Astrocyte (in vitro differentiated cells and primary cell): ENCODE results near the gene ZHX3. TPM values are rescaled to one million over a fixed set of nuclear protein-coding genes. Genes with fewer than 3 reads are reported as not detected.

ENCODE experiments used
- DNase-seq: peaks from one replicate; pipeline ENCODE4 v3.0.0-alpha.2; 2010; ENCODE audit warnings: low read depth
- FAIRE-seq: peaks from 2 replicates; lab custom pipeline; 2011; peaks lifted over from hg19 to GRCh38; lab: Jason Lieb, UNC
- H2AFZ ChIP-seq: 2 replicates; pipeline ENCODE4 v1.6.0; 2012; ENCODE audit warnings: low read depth, low read length, inconsistent platforms
- H3K27ac ChIP-seq: 2 replicates; pipeline ENCODE4 v1.5.1; 2011; ENCODE audit warnings: low read depth, low read length, inconsistent platforms
- H3K27me3 ChIP-seq: 2 replicates; pipeline ENCODE4 v1.6.0; 2011; ENCODE audit warnings: low read length, inconsistent platforms; ENCODE audit not compliant: insufficient read depth
- H3K36me3 ChIP-seq: 2 replicates; pipeline ENCODE4 v1.5.1; 2011; ENCODE audit warnings: low read length, inconsistent platforms; ENCODE audit not compliant: insufficient read depth
- H3K4me1 ChIP-seq: 2 replicates; pipeline ENCODE4 v1.5.1; 2011; ENCODE audit warnings: low read length, inconsistent platforms; ENCODE audit not compliant: insufficient read depth
- H3K4me2 ChIP-seq: 2 replicates; pipeline ENCODE4 v1.6.0; 2012; ENCODE audit warnings: low read length, inconsistent platforms
- H3K4me3 ChIP-seq: 2 replicates; pipeline ENCODE4 v1.5.1; 2011; ENCODE audit warnings: low read depth, mild to moderate bottlenecking, low read length, inconsistent platforms; ENCODE audit not compliant: insufficient read depth
- H3K79me2 ChIP-seq: 2 replicates; pipeline ENCODE4 v1.6.0; 2012; ENCODE audit warnings: mild to moderate bottlenecking, low read length, inconsistent platforms; ENCODE audit not compliant: insufficient read depth
- H3K9ac ChIP-seq: 2 replicates; pipeline ENCODE4 v1.6.0; 2012; ENCODE audit warnings: mild to moderate bottlenecking, low read length, inconsistent platforms
- H3K9me3 ChIP-seq: 2 replicates; pipeline ENCODE4 v1.5.1; 2012; ENCODE audit warnings: low read depth, mild to moderate bottlenecking, low read length, inconsistent platforms; ENCODE audit not compliant: insufficient read depth
- H4K20me1 ChIP-seq: 2 replicates; pipeline ENCODE4 v1.6.0; 2012; ENCODE audit warnings: low read length, inconsistent platforms; ENCODE audit not compliant: insufficient read depth
- H3K27ac Mint-ChIP-seq: one replicate; pipeline ENCODE4 v1.8.0; 2021; ENCODE audit warnings: mild to moderate bottlenecking, mixed read lengths; ENCODE audit not compliant: unreplicated experiment
- H3K27me3 Mint-ChIP-seq: one replicate; pipeline ENCODE4 v1.8.0; 2021; ENCODE audit warnings: low read depth, mixed read lengths; ENCODE audit not compliant: unreplicated experiment
- H3K36me3 Mint-ChIP-seq: one replicate; pipeline ENCODE4 v1.8.0; 2021; ENCODE audit warnings: low read depth, mixed read lengths; ENCODE audit not compliant: unreplicated experiment
- H3K4me1 Mint-ChIP-seq: one replicate; pipeline ENCODE4 v1.8.0; 2021; ENCODE audit warnings: low read depth, mixed read lengths; ENCODE audit not compliant: unreplicated experiment
- H3K4me3 Mint-ChIP-seq: one replicate; pipeline ENCODE4 v1.8.0; 2021; ENCODE audit warnings: mild to moderate bottlenecking, moderate library complexity, mixed read lengths; ENCODE audit not compliant: unreplicated experiment
- H3K9me3 Mint-ChIP-seq: one replicate; pipeline ENCODE4 v1.8.0; 2021; ENCODE audit warnings: mild to moderate bottlenecking, mixed read lengths; ENCODE audit not compliant: unreplicated experiment
- EZH2 ChIP-seq: IDR thresholded peaks from 2 replicates; pipeline ENCODE4 v1.6.1; 2012; ENCODE audit warnings: mild to moderate bottlenecking, low read length, inconsistent platforms; ENCODE audit not compliant: insufficient read depth
- total RNA-seq: library from RNA; stranded (reverse); gene quantifications from 2 replicates; pipeline ENCODE4 v1.2.1, GENCODE V29; 2021
- TF ChIP-seq, protein P1 (sequence below): IDR thresholded peaks from 2 replicates; pipeline ENCODE4 v1.5.1; 2011; ENCODE audit warnings: low read depth, mild to moderate bottlenecking, inconsistent platforms, low read length, moderate library complexity; ENCODE audit not compliant: insufficient read depth

Gene ZHX3
- total RNA-seq, 1 donor from 2014 or later, result 41.6 TPM

DNA sequence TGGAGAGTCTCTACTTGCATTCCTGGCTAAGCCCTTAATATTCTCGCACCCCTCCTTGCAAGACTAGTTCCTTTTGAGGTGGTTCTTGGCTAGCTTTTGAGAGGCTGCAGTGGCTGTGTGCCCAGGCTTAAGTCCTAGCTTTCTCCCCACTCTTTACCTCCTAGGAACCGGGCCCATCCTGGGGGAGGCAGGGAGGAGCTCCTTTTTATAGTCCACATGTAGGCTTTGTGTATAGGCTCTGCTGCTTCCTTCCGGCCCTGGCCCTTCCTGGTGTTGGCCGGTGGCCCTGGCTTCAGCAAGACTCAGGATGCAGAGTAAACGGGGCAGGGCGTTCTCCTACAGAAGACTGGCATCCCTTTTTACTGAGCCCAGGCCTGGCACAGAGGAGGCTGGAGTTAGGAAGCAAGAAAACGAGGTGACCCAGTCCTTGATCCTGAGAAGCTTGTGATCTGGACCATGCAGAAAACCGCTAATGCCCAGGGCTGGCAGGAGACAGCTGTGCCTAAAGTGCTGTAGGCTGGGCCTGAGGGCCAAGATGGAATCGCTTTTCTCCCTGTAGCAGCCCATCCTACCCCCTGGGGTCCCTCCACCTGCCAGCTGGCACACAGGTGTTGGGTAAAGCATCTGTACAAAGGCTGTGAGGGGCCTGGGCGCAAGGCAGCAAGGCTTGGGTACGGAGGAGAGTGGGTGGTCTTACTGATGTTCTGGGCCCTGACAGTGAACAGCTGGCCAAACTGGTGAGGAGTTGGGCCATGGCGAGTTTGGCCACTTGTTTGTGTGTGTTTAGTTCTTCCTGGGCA is 171.5 kb downstream of the ZHX3 start:
- H3K27ac Mint-ChIP-seq, result no peak overlapping the region
- no peak overlapping the region for H3K9ac ChIP-seq
- H3K4me2 ChIP-seq, result no peak overlapping the region
- peaks cover 34% of the 10 kb centered on the region for H3K4me1 Mint-ChIP-seq
- H3K9me3 ChIP-seq, result no peaks in the 10 kb centered on the region
- H3K4me3 Mint-ChIP-seq, result peak overlapping the region; percentile 1
- no peak overlapping the region for H3K4me3 ChIP-seq
- H3K27me3 Mint-ChIP-seq, result no peaks in the 10 kb centered on the region
- H3K36me3 ChIP-seq, result no peaks in the 10 kb centered on the region
- H3K79me2 ChIP-seq, result peaks cover 100% of the 10 kb centered on the region
- peaks cover 3% of the 10 kb centered on the region for H3K9me3 Mint-ChIP-seq
- no peak for DNase-seq
- peaks cover 17% of the 10 kb centered on the region for H3K4me1 ChIP-seq
- H3K27me3 ChIP-seq, result no peaks in the 10 kb centered on the region
- TF ChIP-seq EZH2, result no peak
- no peak overlapping the region for H2AFZ ChIP-seq
- H4K20me1 ChIP-seq, result peaks cover 100% of the 10 kb centered on the region
- peaks cover 8% of the 10 kb centered on the region for H3K36me3 Mint-ChIP-seq
- no peak overlapping the region for H3K27ac ChIP-seq
- FAIRE-seq, result no peak

DNA sequence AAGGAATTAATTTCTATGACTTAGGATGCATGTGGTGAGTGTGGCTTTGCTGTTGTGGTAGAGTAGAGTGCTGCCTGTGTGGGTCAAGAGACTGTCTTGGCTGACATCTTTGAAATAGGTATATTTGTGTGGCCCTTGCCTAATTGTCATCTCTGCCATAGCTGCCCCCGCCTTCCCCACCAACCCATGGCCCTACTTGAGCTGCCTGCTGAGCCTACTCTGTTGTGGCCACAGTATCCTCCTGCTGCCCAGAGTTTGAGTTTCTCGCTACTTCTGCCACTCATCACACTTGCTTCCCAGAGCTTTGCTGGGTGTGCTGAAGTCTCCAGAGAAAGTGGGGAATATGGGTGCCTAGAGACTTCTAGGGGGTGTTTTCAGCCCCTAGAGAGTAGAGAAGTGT is 172.2 kb downstream of the ZHX3 start:
- DNase-seq (no peak), FAIRE-seq (no peak)
- Histone ChIP-seq H3K79me2 (peaks cover 100% of the 10 kb centered on the region), H3K9me3 (no peaks in the 10 kb centered on the region), H3K9ac (no peak overlapping the region), H2AFZ (no peak overlapping the region), H3K4me1 (peaks cover 24% of the 10 kb centered on the region), H3K4me3 (no peak overlapping the region), H3K27me3 (no peaks in the 10 kb centered on the region), H4K20me1 (peaks cover 100% of the 10 kb centered on the region), H3K4me2 (no peak overlapping the region), H3K27ac (no peak overlapping the region), H3K36me3 (no peaks in the 10 kb centered on the region)
- Mint-ChIP-seq H3K9me3 (peaks cover 3% of the 10 kb centered on the region), H3K4me1 (peaks cover 33% of the 10 kb centered on the region), H3K4me3 (no peak overlapping the region), H3K36me3 (peaks cover 5% of the 10 kb centered on the region), H3K27me3 (no peaks in the 10 kb centered on the region), H3K27ac (no peak overlapping the region)
- no peak for TF ChIP-seq EZH2
- TF ChIP-seq, protein P1, sequence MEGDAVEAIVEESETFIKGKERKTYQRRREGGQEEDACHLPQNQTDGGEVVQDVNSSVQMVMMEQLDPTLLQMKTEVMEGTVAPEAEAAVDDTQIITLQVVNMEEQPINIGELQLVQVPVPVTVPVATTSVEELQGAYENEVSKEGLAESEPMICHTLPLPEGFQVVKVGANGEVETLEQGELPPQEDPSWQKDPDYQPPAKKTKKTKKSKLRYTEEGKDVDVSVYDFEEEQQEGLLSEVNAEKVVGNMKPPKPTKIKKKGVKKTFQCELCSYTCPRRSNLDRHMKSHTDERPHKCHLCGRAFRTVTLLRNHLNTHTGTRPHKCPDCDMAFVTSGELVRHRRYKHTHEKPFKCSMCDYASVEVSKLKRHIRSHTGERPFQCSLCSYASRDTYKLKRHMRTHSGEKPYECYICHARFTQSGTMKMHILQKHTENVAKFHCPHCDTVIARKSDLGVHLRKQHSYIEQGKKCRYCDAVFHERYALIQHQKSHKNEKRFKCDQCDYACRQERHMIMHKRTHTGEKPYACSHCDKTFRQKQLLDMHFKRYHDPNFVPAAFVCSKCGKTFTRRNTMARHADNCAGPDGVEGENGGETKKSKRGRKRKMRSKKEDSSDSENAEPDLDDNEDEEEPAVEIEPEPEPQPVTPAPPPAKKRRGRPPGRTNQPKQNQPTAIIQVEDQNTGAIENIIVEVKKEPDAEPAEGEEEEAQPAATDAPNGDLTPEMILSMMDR, result no peak

GRCh38 chr20:41143354-41143753 is 174.2 kb downstream of the ZHX3 start:
- H3K4me1 ChIP-seq, result peaks cover 37% of the 10 kb centered on the region
- DNase-seq (no peak), FAIRE-seq (no peak)
- H4K20me1 ChIP-seq, result peaks cover 100% of the 10 kb centered on the region
- H3K27ac ChIP-seq, result no peak overlapping the region
- no peaks in the 10 kb centered on the region for H3K9me3 ChIP-seq
- H2AFZ ChIP-seq, result no peak overlapping the region
- peaks cover 4% of the 10 kb centered on the region for H3K36me3 Mint-ChIP-seq
- H3K9me3 Mint-ChIP-seq, result no peaks in the 10 kb centered on the region
- no peak for TF ChIP-seq EZH2
- TF ChIP-seq, protein P1, result no peak
- H3K4me1 Mint-ChIP-seq, result peaks cover 36% of the 10 kb centered on the region
- H3K27me3 Mint-ChIP-seq, result no peaks in the 10 kb centered on the region
- H3K27ac Mint-ChIP-seq, result no peak overlapping the region
- H3K4me3 ChIP-seq, result no peak overlapping the region
- no peaks in the 10 kb centered on the region for H3K27me3 ChIP-seq
- no peak overlapping the region for H3K9ac ChIP-seq
- H3K4me2 ChIP-seq, result no peak overlapping the region
- H3K36me3 ChIP-seq, result no peaks in the 10 kb centered on the region
- H3K4me3 Mint-ChIP-seq, result no peak overlapping the region
- peaks cover 100% of the 10 kb centered on the region for H3K79me2 ChIP-seq
